A549 (cell line): ENCODE measurements around the gene ZWILCH. TPM values are rescaled to one million over a fixed set of nuclear protein-coding genes. Genes with fewer than 3 reads are reported as not detected.

Experiments used
- ATAC-seq, 2 experiments: fragments of 200-7000 bp in 1 of 2; fragments of >200 bp in 1 of 2; cut with Nextera tagmentation in 1 of 2; cut with Tn5 transposase in 1 of 2; 3 replicates each; pipeline versions ENCODE4 v1.8.0 to v1.9.1; 2018 to 2020; ENCODE audit warnings: mild to moderate bottlenecking in 1 of 2, moderate library complexity in 1 of 2
- CTCF ChIA-PET: fragments of 300-600 bp; sonication (Branson Sonifier 250); formaldehyde crosslinking; extraction: SDS; loops from one replicate; lab custom pipeline; 2021; ENCODE audit warnings: antibody characterized with exemption, inconsistent platforms; lab: Yijun Ruan, JAX
- POLR2A ChIA-PET: fragments of 350-600 bp; formaldehyde crosslinking; extraction: SDS; loops from one replicate; lab custom pipeline; 2021; ENCODE audit warnings: antibody characterized with exemption, inconsistent platforms; lab: Yijun Ruan, JAX
- DNase-seq, 2 experiments: peaks; one replicate each; pipeline versions ENCODE4 v3.0.0 to v3.0.0-alpha.2; 2011 to 2016; ENCODE audit warnings: low read depth in 1 of 2, low spot score in 1 of 2
- FAIRE-seq: peaks from 2 replicates; lab custom pipeline; 2011; peaks lifted over from hg19 to GRCh38; lab: Jason Lieb, UNC
- H3K27ac ChIP-seq, 2 experiments: fragments of >200 bp; sonication (Bioruptor Twin); formaldehyde crosslinking; 3 replicates each; pipeline ENCODE4 v1.5.1; 2016 to 2017
- H3K4me1 ChIP-seq: fragments of >200 bp; sonication (Bioruptor Twin); formaldehyde crosslinking; 3 replicates; pipeline ENCODE4 v1.6.1; 2016
- H3K4me2 ChIP-seq: fragments of >200 bp; sonication (Bioruptor Twin); formaldehyde crosslinking; 3 replicates; pipeline ENCODE4 v1.6.1; 2016
- H3K4me3 ChIP-seq: fragments of >200 bp; sonication (Bioruptor Twin); formaldehyde crosslinking; 3 replicates; pipeline ENCODE4 v1.5.1; 2016
- H3K9me3 ChIP-seq: fragments of >200 bp; sonication (Bioruptor Twin); formaldehyde crosslinking; 3 replicates; pipeline ENCODE4 v1.6.1; 2016
- CBX8 ChIP-seq: fragments of 200-600 bp; sonication (generic); IDR thresholded peaks from 2 replicates; pipeline ENCODE4 v1.6.1; 2016
- GATA3 ChIP-seq: IDR thresholded peaks from 2 replicates; pipeline ENCODE4 v1.6.1; 2012; ENCODE audit warnings: borderline replicate concordance
- HEYL ChIP-seq: fragments of 250-450 bp; sonication (Bioruptor Pico); IDR thresholded peaks from 2 replicates; pipeline ENCODE4 v1.8.0; 2021; ENCODE audit warnings: mild to moderate bottlenecking, moderate library complexity
- HOXA7 ChIP-seq: fragments of 250-450 bp; sonication (Bioruptor Pico); IDR thresholded peaks from 2 replicates; pipeline ENCODE4 v1.5.0; 2020; ENCODE audit warnings: mild to moderate bottlenecking, moderate library complexity
- HOXB13 ChIP-seq: fragments of 250-450 bp; sonication (Bioruptor Pico); IDR thresholded peaks from 2 replicates; pipeline ENCODE4 v1.5.0; 2020; ENCODE audit warnings: low read depth, mild to moderate bottlenecking, moderate library complexity
- HOXB5 ChIP-seq: fragments of 250-450 bp; sonication (Bioruptor Pico); IDR thresholded peaks from 2 replicates; pipeline ENCODE4 v1.5.0; 2020; ENCODE audit warnings: mild to moderate bottlenecking, moderate library complexity
- NFE2L2 ChIP-seq: fragments of 150-350 bp; conservative IDR thresholded peaks from 2 replicates; pipeline ENCODE4 v1.6.1; 2014; ENCODE audit warnings: low read length
- NR3C1 ChIP-seq: fragments of >200 bp; sonication (Bioruptor Twin); formaldehyde crosslinking; IDR thresholded peaks from 3 replicates; pipeline ENCODE4 v1.6.1; 2017
- POLR2A ChIP-seq: IDR thresholded peaks from 2 replicates; pipeline ENCODE4 v1.6.1; 2012; ENCODE audit warnings: mild to moderate bottlenecking, low read length
- POLR2AphosphoS2 ChIP-seq: conservative IDR thresholded peaks from 2 replicates; pipeline ENCODE4 v1.6.1; 2012; ENCODE audit warnings: low read length, improper control_type of control experiment, inconsistent platforms
- RARB ChIP-seq: fragments of 250-450 bp; sonication (Bioruptor Pico); IDR thresholded peaks from 2 replicates; pipeline ENCODE4 v1.8.0; 2021; ENCODE audit warnings: mild to moderate bottlenecking, moderate library complexity
- RCOR1 ChIP-seq: fragments of 150-350 bp; IDR thresholded peaks from 2 replicates; pipeline ENCODE4 v1.6.1; 2014; ENCODE audit warnings: antibody characterized with exemption, low read length, low read depth
- RNF2 ChIP-seq: fragments of 200-600 bp; sonication (generic); IDR thresholded peaks from 2 replicates; pipeline ENCODE4 v1.6.1; 2016; ENCODE audit warnings: low read depth, mild to moderate bottlenecking, antibody characterized with exemption, moderate library complexity, borderline replicate concordance
- TFCP2L1 ChIP-seq: fragments of 250-450 bp; sonication (Bioruptor Pico); IDR thresholded peaks from 2 replicates; pipeline ENCODE4 v1.5.0; 2021; ENCODE audit warnings: mild to moderate bottlenecking
- ZC3H11A ChIP-seq: fragments of 450-650 bp; IDR thresholded peaks from 2 replicates; pipeline ENCODE4 v1.6.1; 2014; ENCODE audit warnings: antibody characterized with exemption, mild to moderate bottlenecking
- ZNF302 ChIP-seq: fragments of 250-450 bp; sonication (Bioruptor Pico); IDR thresholded peaks from 2 replicates; pipeline ENCODE4 v1.9.0; 2021; ENCODE audit warnings: inconsistent platforms, mild to moderate bottlenecking, moderate library complexity
- ZSCAN20 ChIP-seq: fragments of 250-450 bp; sonication (Bioruptor Pico); IDR thresholded peaks from 2 replicates; pipeline ENCODE4 v1.8.0; 2022; ENCODE audit warnings: mild to moderate bottlenecking, moderate library complexity
- WGBS: methylation state at CpG from one replicate; pipeline ENCODE4 v1.1.6; 2017; ENCODE audit errors: missing lambda C conversion rate; 5-methylcytosine and 5-hydroxymethylcytosine counted together
- polyA plus RNA-seq, 4 experiments: library from polyadenylated mRNA; depleted of rRNA in 3 of 4; stranded (reverse); fragments of >200 nt; fragmentation: RNase III in 1 of 4; extraction: RNeasy Plus Mini Kit Qiagen cat#74134 plus additional on column Dnase treatment in 1 of 4; gene quantifications; 2 replicates in 3 of 4; 3 replicates in 1 of 4; pipeline ENCODE4 v1.2.3, GENCODE V29; 2011 to 2017
- TF ChIP-seq, protein P1 (sequence below): fragments of >200 bp; sonication (Bioruptor Twin); formaldehyde crosslinking; IDR thresholded peaks from 3 replicates; pipeline ENCODE4 v1.5.1; 2016
- TF ChIP-seq, protein P2 (sequence below): fragments of >200 bp; sonication (Bioruptor Twin); formaldehyde crosslinking; IDR thresholded peaks from 2 replicates; pipeline ENCODE4 v1.6.1; 2016
- TF ChIP-seq, protein P3 (sequence below): IDR thresholded peaks from 2 replicates; pipeline ENCODE4 v1.6.1; 2012; ENCODE audit warnings: low read depth, borderline replicate concordance
- TF ChIP-seq, protein P4 (sequence below): fragments of 450-650 bp; IDR thresholded peaks from 2 replicates; pipeline ENCODE4 v1.6.1; 2014; ENCODE audit warnings: antibody characterized with exemption

ZWILCH gene
- polyA plus RNA-seq, 2 of the 4 experiments (the other 2 are of a cell fraction) = 49.4 to 70.9 TPM

DNA sequence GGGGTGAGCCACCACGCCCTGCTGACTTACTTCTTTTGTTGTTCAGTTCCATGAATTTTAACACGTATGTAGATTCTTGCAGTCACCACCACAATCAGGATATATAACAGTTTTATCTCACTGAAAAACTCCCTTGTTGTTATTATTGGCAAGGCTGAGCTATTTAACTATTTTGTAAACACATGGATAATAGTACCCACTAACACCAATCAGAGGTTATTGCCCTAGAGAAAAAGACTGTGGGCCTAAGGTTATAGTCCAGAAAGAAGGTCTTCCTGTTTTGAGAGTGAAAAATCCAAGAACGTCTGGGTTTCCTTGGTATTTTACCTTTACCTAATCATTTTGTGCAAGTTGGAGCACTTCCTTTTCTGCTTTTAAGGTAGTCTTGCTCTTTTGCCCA lies 9.5 kb downstream of the ZWILCH start:
- CTCF ChIA-PET = interaction anchor here (1.0 to 2.9 kb wide), 3 partner anchors 10 to 17 kb away, joined by 4 to 20 read pairs (median 4); partner anchors contain the start of gene SNAPC5
- H3K27ac ChIP-seq = no peak overlapping the region
- 85% methylated on average over 3 of the region's 3 CpGs for WGBS
- no peak overlapping the region for H3K4me2 ChIP-seq
- H3K9me3 ChIP-seq = no peaks in the 10 kb centered on the region
- TF ChIP-seq HEYL (CRISPR knock-in tag) (no peak), RCOR1 (no peak), ZSCAN20 (no peak), HOXA7 (CRISPR knock-in tag) (no peak), GATA3 (no peak), RNF2 (no peak), RARB (CRISPR knock-in tag) (no peak), POLR2AphosphoS2 (no peak), CBX8 (no peak), ZC3H11A (no peak), HOXB5 (CRISPR knock-in tag) (no peak), ZNF302 (CRISPR knock-in tag) (no peak), NFE2L2 (no peak)
- TF ChIP-seq, protein P1, sequence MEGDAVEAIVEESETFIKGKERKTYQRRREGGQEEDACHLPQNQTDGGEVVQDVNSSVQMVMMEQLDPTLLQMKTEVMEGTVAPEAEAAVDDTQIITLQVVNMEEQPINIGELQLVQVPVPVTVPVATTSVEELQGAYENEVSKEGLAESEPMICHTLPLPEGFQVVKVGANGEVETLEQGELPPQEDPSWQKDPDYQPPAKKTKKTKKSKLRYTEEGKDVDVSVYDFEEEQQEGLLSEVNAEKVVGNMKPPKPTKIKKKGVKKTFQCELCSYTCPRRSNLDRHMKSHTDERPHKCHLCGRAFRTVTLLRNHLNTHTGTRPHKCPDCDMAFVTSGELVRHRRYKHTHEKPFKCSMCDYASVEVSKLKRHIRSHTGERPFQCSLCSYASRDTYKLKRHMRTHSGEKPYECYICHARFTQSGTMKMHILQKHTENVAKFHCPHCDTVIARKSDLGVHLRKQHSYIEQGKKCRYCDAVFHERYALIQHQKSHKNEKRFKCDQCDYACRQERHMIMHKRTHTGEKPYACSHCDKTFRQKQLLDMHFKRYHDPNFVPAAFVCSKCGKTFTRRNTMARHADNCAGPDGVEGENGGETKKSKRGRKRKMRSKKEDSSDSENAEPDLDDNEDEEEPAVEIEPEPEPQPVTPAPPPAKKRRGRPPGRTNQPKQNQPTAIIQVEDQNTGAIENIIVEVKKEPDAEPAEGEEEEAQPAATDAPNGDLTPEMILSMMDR = no peak
- TF ChIP-seq, protein P2, sequence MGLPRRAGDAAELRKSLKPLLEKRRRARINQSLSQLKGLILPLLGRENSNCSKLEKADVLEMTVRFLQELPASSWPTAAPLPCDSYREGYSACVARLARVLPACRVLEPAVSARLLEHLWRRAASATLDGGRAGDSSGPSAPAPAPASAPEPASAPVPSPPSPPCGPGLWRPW = no peak
- TF ChIP-seq, protein P3, sequence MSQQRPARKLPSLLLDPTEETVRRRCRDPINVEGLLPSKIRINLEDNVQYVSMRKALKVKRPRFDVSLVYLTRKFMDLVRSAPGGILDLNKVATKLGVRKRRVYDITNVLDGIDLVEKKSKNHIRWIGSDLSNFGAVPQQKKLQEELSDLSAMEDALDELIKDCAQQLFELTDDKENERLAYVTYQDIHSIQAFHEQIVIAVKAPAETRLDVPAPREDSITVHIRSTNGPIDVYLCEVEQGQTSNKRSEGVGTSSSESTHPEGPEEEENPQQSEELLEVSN = no peak
- TF ChIP-seq, all 56 proteins: peak for 0
- no peak for ATAC-seq
- no peak for DNase-seq
- FAIRE-seq = no peak
- no peaks in the 10 kb centered on the region for H3K4me1 ChIP-seq
- no peak overlapping the region for H3K4me3 ChIP-seq
- POLR2A ChIA-PET = no interaction called here

DNA sequence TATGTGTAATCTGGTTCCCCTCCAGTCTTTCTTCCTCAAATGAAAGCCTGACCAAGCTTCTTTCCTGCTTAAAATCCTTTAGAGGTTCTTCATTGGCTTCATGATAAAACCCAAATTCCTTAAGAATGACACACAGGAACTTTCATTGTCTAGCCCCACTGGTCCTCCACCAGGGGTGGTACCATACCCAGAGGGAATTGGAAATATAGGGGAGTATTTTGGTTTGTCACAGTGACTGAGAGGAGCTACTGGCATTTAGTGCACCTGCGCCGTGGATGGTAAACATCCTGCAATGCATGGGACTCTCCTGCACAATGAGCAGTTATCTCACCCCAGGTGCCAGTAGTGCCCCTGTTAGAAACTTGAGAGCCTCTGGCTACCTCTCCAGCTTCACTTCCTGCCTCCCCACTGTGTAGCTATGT lies 10.8 kb downstream of the ZWILCH start:
- ChIA-PET CTCF (interaction anchor here (0.5 to 2.9 kb wide), 8 partner anchors 8 to 179 kb away, joined by 3 to 20 read pairs (median 3); partner anchors contain the start of genes RPL4, SNAPC5 and ZWILCH), POLR2A (no interaction called here)
- H3K9me3 ChIP-seq = no peaks in the 10 kb centered on the region
- no peak overlapping the region for H3K4me2 ChIP-seq
- WGBS = 96% methylated on average over 2 of the region's 2 CpGs
- no peaks in the 10 kb centered on the region for H3K4me1 ChIP-seq
- FAIRE-seq = no peak
- no peak for DNase-seq
- TF ChIP-seq, protein P4, sequence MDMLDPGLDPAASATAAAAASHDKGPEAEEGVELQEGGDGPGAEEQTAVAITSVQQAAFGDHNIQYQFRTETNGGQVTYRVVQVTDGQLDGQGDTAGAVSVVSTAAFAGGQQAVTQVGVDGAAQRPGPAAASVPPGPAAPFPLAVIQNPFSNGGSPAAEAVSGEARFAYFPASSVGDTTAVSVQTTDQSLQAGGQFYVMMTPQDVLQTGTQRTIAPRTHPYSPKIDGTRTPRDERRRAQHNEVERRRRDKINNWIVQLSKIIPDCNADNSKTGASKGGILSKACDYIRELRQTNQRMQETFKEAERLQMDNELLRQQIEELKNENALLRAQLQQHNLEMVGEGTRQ = no peak
- TF ChIP-seq RNF2 (no peak), TFCP2L1 (CRISPR knock-in tag) (no peak), POLR2A (no peak)
- TF ChIP-seq, all 56 proteins: peak for 0
- no peak overlapping the region for H3K4me3 ChIP-seq
- no peak overlapping the region for H3K27ac ChIP-seq
- no peak; a peak in 2 of 6 replicates for ATAC-seq

DNA sequence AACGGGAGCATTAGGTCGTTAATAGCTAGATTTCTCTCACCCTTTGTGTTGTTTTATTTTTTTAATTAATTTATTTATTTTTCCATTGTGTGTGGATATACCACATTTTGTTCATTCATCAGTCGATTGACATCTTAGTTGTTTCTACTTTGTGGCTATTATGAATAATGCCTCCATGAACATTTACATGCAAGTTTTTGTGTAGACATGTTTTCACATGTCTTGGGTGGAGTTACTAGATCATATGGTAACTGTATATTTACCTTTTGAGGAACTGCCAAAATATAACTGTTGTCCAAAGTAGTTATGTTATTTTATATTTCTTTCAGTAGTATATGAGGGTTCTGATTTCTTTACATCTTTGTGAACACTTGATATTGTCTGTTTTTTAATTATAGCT lies 18.8 kb downstream of the ZWILCH start:
- Histone ChIP-seq H3K4me2 (no peak overlapping the region), H3K4me3 (no peak overlapping the region), H3K4me1 (no peaks in the 10 kb centered on the region), H3K27ac (no peak overlapping the region), H3K9me3 (no peaks in the 10 kb centered on the region)
- POLR2A ChIA-PET = no interaction called here
- DNase-seq (no peak), ATAC-seq (no peak), FAIRE-seq (peak; percentile 90)
- 86% methylated on average over 3 of the region's 3 CpGs for WGBS
- CTCF ChIA-PET = interaction anchor here (0.6 to 1.6 kb wide), 5 partner anchors 9 to 139 kb away, joined by 3 to 6 read pairs (median 3); no protein-coding TSS in a partner anchor
- TF ChIP-seq RARB (CRISPR knock-in tag) (no peak), HOXB5 (CRISPR knock-in tag) (no peak), HOXB13 (CRISPR knock-in tag) (no peak), RCOR1 (no peak), NR3C1 (no peak)
